GM12878 (cell line): Measurements from ENCODE around the gene CZIB.

Experiments
- CREB1 ChIP-seq: IDR thresholded peaks from 2 replicates; pipeline ENCODE4 v1.6.1; 2012; ENCODE audit warnings: low read depth, mild to moderate bottlenecking, inconsistent platforms
- CTCF ChIP-seq, 3 experiments: IDR thresholded peaks in 2 of 3; conservative IDR thresholded peaks in 1 of 3; 2 replicates each; pipeline ENCODE4 v1.5.1; 2011; ENCODE audit warnings: low read depth in 3 of 3, low read length in 3 of 3, mild to moderate bottlenecking in 3 of 3, control low read depth in 2 of 3, moderate library complexity in 2 of 3, inconsistent platforms in 1 of 3, mixed read lengths in 1 of 3; ENCODE audit not compliant: control insufficient read depth in 2 of 3, insufficient read depth in 1 of 3; ENCODE audit errors: extremely low read depth in 1 of 3
- JUNB ChIP-seq: IDR thresholded peaks from 2 replicates; pipeline ENCODE4 v1.6.1; 2016; ENCODE audit warnings: antibody characterized with exemption, mild to moderate bottlenecking
- MXI1 ChIP-seq: fragments of 150-350 bp; IDR thresholded peaks from 2 replicates; pipeline ENCODE4 v1.6.1; 2011; ENCODE audit warnings: low read depth, mild to moderate bottlenecking, inconsistent platforms, low read length, improper control_type of control experiment
- NR2C2 ChIP-seq: IDR thresholded peaks from 2 replicates; pipeline ENCODE4 v1.6.1; 2011; ENCODE audit warnings: borderline replicate concordance, low read depth; ENCODE audit not compliant: control insufficient read depth, insufficient read length
- SMC3 ChIP-seq: IDR thresholded peaks from 2 replicates; pipeline ENCODE4 v1.6.1; 2011; ENCODE audit warnings: low read length, improper control_type of control experiment, borderline replicate concordance
- ZBTB33 ChIP-seq: fragments of 450-650 bp; IDR thresholded peaks from 2 replicates; pipeline ENCODE4 v1.6.1; 2017; ENCODE audit warnings: mild to moderate bottlenecking

GRCh38 chr1:53210352-53210751 is 10.1 kb downstream of the CZIB start:
- no peak for TF ChIP-seq CTCF (IDR thresholded peaks at IDR 0.05 in 2 of 3, conservative IDR thresholded peaks at IDR 0.05 in 1 of 3; ENCODE audit: control insufficient read depth in 2 of 3, extremely low read depth in 1 of 3, insufficient read depth in 1 of 3, low read depth in 3 of 3, low read length in 3 of 3)
- TF ChIP-seq MXI1, result no peak
- no peak for TF ChIP-seq NR2C2
- no peak for TF ChIP-seq JUNB
- TF ChIP-seq ZBTB33, result no peak
- TF ChIP-seq CREB1, result no peak
- no peak for TF ChIP-seq SMC3
